Left hindlimb (tissue), 1 donor: ENCODE data around the gene KAZALD1.

Source experiments
- DNase-seq: peaks from one replicate; pipeline ENCODE4 v3.0.0-alpha.2; 2018

KAZALD1 gene

DNA sequence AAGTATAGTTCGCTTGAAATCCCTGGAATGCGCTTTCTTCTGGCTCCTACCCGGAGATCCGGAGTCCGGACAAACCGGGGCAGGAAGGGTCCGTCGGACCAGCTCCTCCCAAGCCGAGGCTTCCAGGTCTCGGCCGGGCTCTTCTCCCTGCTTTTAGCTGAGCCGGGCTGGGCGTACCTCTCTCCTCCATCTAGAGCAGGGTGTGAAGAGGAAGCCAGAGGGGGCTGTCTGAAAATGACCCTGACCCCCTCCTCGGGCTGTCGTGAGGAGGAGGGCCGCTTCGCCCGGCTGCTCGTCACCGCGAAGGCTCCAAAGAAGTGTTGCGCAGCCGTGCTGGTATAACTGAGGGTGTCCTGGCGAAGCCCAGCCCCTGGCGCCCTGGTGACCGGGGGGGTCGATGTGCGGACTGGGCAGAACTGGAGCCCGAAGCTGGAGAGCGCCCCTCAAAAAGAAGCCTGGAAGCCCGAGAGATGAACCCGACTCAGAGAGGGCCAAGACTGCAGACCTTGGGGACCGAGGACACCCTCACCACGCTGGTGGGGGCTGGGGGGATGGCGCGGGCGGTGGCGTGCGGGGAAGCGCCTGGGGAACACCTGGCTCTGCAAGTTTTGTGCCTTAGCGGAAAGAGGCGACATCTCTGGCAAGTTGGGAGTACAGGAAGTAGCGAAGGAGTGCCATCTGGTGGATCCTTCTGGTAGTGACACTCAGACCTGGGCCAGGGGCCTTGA is 5.7 kb downstream of the KAZALD1 start:
- peak; percentile 87 for DNase-seq

DNA sequence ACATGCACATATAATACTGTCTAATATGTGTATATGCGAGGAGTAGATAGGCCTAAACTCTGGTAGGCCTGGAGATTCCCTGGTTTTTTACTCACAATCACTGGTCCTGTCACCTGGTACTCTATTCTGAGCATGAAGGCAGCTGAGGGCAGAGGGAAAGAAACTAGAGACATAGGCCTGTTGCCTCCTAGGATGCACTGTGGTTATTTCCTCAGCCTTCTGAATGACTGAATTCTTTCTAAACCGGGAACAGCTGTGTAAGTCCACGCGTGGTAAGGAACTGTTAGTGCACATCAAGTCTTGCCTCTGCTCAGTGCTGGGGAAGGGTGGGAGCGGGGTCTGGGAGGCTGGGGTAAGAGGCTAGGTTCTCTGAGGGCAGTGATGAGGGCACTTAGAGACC is 7.7 kb downstream of the KAZALD1 start:
- no peak for DNase-seq

DNA sequence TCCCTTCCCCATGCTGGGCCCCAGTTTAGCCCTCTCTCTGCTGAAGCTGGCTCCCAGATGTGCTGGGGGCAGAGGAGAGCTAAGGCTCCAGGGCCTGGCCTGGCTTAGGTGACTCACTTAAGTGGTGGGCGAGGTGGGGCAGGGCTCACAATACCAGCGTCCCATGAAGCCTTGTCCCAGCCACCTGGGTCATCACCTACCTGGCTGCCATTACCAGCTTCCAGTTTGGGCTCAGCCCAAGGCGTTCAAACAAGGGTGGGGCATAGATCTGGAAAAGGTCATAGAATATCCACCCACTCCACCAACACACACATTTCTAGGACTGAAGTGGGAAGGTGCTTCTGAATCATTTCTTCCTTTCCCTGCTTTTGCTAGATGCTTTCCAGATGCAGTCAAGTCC is 8.3 kb downstream of the KAZALD1 start:
- no peak for DNase-seq

DNA sequence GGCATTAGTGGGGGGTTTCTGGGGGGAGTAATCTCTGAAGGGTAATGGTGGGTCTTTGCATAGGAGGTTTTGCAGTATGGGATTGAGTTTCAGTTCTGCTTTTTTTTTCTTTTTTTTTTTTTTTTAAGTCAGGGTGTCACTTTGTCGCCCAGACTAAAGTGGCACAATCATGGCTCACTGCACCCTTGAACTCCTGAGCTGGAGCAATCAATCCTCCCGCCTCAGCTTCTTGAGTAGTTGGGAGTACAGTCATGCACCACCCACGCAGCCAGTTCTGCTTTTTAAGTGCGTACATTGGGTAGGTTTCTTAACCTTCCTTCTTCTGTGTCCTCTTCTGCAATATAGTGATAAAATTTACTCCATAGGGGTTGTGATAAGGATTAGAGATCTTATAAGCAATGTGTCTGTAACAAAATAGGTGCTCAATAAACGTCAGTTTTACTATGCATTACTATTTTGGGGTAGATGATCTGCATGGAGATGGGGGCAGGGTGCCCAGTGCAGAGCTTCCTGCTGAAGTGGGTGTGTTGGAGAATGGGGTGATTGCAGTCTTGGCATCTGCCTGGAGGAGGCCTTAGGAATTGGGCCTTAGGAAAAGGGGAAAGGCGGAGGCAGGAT is 9.6 kb downstream of the KAZALD1 start:
- DNase-seq: no peak

DNA sequence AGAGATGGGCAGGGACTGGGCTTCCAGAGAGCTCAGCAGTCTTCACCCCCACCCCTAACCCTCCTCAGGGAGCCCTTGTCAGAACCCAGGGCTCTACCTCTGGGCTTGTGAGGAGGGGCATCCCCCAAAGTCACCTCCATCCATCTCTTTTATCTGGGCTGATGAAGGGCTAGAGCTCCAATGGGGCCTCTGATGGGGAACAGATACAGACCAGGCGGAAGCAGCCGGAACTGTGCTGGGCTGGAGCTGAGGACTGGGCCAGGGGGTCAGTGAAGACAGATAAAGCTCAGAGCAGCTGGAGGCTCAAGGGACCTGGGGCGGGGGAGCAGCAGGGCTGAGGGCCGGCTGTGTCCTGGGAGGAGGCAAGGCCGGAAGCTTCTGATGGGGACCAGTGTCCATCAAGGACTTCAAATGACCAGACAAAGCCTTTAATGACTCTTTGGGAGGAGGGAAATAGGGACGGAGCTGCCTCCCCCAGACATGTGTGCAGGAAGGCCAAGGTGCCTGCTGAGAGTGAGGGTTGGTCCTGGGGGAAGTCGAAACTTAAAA is 10.2 kb downstream of the KAZALD1 start:
- no peak for DNase-seq

DNA sequence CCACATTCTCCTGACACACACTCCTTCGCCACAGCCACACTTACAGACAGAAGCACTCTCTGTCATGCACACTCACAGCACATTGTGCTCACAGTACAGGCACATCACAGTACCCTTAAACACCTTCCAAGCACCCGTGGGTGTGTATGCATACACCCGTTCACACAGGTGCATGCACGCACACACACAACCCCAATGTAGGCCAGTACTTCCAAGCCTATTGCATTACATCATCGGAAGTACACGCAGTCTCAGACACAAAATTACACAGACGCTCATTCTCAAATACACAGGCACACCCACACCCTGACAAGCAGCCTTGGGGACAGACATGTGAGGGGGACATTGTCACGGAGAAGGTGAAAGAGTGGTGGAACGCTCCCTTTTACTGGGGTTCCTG is 11.1 kb downstream of the KAZALD1 start:
- DNase-seq: no peak

DNA sequence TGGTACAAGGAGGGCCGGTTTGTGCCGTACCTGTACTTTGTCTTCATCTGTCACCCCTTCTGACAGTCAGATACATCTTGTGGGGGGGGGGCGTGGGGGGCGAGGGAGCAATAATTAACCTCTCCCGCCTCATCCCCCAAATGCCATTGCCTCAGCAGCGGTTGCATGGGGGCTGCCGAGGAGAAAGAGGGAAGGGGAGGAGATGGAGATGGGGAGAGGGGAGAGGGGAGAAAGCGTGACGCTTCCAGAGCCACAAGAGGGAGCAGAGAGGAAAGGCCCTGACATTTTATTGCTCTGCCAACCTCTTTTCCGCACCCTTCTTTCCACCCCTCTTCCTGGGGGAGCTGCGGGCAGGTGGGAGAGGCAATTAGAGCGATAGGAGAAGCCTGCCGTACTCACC is 11.8 kb downstream of the KAZALD1 start:
- no peak for DNase-seq

DNA sequence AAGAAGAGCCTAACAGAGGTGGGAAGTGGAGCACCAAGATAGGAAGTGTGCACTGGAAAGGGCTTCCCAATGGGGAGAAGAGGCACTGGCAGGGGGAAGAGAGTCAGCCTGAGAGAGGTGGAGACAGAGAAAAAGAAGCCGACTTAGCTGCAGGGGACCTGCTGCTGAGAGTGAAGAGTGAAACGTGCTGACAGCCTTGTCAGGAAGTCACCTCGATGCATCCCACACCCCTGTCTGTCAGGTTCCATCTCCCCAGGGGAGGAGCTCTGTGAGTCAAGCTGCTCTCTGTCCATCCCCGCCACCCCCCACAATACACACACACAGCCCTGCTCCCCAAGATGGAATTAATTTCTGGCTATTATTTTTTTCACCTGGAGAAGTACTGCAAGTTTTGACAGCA is 14.0 kb downstream of the KAZALD1 start:
- DNase-seq: no peak

DNA sequence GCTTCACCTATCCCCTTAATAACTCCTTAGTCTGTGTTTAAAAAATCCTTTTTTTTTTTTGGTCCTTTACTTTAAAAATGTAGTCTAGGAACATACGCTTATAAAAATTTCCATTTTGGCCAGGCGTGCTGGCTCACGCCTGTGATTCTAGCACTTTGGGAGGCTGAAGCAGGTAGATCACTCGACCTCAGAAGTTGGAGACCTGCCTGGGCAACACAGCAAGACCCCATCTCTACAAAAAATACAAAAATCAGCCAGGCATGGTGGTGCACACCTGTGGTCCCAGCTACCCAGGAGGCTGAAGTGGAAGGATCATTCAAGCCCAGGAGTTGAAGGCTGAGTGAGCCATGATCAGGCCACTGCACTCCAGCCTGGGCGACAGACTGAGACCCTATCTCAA is 14.8 kb downstream of the KAZALD1 start:
- DNase-seq: no peak

DNA sequence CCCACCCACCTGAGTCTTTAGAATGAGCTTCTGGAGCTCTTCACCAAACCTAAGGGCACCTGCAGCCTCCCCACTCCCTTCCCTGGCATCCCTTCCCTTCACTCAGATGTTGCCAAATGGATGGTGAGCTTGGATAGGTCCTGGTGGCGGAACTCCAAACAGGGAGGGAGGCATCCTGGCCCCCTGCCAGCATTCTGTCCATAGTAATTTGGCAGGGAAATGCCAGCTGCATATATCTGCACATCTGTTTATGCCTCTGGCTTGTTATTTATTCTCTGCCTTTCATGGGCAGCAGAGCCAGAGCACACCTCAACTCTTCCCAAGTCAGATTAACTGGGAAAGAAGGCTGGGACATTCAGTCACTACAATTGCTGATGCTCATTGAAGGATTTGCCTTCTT is 18.1 kb downstream of the KAZALD1 start:
- no peak for DNase-seq

DNA sequence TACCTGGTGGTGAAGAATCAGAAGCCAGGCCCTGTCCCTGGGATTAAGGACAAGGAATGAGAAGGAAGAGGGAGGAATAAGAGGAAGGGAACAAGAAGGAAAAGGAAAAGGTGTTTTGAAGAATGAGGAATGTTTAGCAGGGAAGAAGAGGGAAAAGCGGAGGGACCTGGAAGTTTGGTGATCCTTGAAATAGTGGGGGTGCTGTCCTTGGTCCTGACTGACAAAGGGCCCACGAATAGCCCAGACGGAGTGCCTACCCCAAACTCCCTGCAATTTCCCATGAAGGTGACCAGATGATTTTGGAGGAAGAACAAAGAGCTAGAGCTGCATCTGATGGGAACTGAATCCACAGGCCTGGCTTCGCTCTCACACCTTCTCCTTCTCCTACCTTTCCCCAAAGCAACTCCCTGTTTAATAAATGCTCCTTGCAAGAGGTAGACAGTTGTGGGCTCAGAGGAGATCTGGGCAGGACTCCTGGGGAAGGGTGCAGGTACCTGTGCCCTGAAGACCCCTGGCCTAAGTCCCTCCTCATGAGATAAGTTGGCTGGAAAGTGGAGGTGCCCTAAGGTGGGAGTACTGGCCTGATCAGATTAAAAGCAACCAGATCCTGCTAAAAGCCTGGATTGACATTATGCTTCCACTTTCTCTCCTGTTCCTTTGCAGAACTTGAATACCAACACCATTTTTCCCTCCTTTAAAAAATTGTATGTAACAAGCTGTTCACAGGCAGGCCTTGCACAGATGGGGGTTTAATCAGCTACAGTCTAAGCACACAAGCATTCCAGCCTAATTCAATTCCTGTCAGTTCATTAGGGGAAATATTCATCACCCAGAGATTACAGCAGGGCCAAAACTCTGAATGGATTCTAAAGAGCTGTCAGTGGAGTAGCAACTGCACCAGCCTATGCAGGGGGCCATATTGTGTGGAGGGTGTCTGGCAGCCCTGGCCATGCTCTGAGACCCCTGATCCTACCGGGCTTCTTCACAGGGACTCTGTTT is 19.4 kb downstream of the KAZALD1 start:
- DNase-seq: no peak

DNA sequence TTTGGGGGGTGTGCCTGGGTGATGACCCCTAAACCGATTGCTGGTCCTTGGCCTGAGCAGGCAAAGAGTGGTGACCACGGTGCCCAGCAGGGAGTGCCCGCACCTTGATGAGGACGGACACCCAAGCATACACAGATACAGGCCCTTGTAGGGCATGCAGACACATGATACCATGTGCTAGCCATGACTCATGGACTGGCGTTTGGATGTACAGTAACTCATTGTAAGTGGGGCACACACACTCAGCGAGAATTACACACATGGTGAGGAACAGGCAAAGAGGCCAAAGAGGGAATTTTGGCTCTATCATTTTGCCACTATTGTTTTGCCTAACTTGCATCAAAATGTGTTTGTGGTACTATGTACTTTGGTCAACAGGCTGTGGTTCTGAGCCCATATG is 24.1 kb downstream of the KAZALD1 start:
- DNase-seq: no peak

DNA sequence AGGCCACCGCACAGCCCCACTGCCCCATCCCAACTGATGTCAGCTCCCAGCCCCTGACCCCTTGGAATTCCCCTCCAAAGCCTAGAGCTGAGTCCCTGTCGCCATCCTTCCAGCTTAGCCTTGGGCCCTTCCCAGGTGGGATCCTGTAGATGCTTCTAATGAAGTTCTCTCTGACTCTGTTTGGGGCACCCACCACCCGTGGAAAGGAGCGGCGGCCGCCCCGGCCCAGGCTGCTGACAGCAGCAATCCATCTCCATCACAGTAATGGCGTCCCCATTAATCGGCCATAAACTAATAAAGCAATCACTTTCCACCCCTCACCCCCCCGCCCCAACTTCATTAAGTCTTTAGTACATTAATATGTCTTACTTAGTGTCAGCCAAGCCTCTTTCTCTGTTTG is 25.6 kb downstream of the KAZALD1 start:
- DNase-seq: no peak

DNA sequence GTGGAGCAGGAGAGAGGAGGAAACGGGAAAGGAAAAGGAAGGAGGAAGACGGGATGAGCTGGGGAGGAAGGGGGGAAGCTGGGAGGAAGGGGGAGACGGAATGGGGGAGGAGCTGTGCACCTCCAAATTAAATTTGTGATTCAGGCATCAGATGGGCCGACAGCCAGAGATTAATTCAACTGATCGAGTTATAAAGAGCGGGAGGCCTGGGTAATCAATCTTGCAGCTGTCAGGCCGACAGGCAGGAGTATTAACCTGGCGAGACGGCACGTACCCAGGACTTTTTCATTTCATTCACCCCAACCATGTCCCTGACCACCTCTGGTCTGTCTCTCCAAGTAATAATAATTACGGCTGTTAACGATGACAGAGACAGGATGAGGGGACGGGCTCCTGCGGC is 26.2 kb downstream of the KAZALD1 start:
- no peak for DNase-seq

DNA sequence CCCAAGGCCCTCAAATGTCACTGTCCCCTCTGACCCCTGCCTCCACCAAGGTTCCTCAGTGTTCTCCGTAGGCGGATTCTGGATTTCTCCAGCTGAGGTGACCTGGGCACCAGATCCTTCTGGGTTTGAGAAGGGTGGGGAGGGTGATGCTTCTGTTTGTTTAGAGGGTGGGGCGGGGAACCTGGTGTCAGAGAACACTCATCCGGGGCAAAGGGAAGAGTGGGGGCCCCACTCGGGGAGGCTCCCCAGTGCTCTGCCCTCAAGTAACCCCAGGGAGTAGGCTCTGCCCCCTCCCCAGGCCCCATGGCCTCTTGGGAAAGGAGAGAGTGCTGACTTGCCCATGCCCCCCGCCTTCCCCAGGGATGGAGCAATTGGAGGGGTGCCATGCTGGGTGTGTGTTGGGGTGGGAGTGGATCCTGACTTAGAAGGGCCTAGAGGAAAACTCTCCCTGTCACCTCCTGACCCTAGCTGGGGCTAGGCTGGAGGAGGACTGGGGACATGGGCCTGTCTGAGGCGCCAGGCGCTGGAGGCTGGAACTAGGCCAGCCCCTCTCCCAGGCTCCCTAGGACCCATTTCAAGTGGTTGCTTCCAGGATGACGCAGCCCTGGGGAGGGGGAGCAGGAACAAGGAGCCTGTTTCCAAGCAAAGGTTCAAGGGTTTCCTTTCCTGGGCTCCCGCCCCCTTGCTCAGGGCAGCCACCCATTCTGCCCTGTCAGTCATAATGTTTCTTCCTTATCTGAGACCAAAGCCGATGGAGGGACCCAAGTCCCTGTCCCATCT is 27.9 kb downstream of the KAZALD1 start:
- no peak for DNase-seq

DNA sequence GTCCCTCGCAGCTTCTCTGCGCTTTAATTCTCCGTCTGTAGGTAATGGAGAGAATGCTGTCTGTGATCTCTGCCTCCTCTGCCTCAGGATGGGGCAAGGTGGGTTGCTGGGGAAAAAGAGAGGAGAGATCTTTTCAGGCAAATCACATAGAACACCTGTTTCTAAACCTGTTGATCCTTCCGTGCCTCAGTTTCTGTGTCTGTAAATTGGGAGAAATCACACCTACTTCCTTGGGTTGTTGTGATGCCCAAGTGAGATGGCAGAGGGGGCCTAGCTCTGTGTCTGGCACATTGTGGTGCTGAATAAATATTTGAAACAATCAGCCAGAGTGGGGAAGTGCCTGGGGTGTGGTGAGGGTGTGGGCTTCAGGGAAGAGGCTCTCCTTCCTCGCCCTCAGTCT is 28.8 kb downstream of the KAZALD1 start:
- DNase-seq: no peak

DNA sequence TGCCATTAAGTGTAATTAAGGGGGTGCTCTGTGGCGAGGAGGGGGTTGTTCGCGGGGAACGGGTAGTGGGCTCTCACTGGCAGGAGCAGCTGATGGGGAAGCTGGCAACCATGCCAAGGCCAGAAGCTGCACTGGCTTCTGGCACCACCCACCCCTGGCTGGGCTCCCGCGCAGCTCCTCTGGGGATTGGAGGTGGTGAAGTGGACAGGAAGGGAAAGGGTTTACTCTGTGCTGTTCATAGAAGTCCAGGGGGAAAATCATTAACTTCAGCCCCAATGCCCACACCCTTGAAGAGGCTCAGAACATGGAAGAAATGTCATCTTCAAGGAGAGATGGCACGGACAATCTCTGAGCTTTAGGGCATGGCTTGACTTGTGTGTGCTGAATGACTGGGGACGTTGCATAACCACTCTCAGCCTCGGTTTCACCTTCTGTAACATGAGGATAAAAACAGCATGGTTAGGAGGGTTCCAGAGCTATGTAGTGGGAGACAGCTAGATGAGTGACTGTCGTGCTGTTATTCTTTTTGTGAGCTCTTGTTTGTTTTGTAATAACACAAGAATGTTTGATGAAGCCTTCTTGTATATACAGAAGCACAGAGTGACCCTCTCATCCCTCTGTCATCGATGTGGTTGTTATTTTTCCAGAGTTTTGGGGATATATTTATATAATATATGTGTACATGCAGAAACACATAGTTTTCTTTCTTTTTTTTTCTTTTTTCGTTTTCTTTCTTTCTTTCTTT is 29.9 kb downstream of the KAZALD1 start:
- DNase-seq: no peak

DNA sequence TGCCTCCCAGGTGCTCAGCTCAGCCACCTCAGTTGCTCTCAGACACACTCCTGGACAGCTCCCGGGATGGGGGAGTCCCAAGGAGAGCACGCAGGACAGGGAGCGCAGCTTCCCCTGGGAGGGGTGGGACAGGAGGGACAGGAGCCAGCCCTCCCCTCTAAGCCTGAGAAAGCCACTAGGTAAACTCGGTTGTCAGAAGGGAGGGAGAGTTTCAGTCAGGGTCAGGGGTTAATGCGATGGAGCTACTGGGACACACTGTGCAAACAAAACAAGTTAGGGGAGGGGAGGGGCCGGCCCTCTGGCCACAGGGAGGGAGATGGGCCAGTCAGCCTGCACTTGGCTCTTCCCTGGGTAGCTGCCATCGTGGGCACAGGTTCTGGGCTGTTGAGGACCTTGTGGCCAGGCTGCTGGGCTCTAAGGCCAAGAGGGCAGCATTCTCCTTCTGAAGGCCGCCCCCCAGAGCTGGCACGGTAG is 31.1 kb downstream of the KAZALD1 start:
- DNase-seq: no peak

DNA sequence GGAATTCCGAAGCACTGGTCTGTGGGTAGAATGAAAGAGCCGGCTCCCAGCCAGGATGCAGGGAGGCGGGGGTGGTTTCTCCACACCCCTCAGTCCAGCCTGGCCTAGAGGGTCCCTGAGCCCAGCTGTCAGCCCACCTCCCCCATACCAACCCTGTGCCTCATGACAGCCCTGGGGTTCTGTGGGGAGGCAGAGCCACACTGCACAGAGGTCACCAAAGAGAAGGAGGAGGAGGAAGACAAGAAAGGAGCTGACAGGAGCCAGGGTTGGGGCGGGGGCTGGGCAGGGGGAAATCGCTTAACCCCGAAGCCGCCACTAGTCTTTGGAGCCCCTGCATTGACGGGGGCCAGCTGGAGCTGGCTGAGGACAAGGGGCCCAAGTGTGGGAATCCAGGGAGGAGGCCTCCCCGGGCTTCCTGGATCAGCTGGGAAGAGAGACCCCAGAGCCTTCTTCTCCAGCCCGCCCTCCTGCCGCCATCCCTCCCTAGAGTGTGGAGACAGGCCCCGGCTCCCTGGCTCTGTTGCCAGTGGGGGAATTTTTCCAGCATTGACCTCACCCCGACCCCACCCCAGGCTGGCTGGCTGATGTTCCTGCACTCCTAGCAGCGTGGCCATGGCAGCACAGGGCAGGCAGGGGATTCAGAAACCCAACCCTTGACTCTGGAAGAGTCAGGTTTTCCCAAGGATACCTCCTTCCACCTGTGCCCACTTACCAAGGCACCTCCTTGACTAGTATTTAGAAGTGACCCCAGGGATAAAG is 32.5 kb downstream of the KAZALD1 start:
- no peak for DNase-seq

DNA sequence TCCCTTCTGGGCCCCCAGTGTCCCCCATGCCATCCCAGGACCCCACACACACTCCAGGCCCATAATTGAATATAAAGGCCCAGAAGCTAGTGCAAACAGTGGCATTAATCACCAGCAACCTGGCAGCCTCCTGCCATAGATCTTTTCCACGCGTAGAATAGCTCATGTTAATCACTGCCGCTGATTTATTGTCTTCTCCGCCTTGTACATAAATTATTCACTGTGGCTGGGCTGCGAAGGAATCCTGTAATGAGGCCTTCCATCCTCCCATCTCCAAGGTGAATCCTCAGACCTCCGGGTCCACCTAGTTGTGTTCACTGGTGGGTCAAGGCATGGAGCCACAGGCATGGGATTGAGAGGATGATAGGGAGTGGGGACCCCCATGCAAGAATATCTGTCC is 33.2 kb downstream of the KAZALD1 start:
- no peak for DNase-seq
